M059J (cell line): ENCODE data around the gene TEX54. TPM values are rescaled to one million over a fixed set of nuclear protein-coding genes. Genes with fewer than 3 reads are reported as not detected.
"Not testable (repeated sequence)": the region's sequence is repeated elsewhere in the genome, so short reads cannot be mapped to it uniquely, and the experiment has no call there.

ENCODE experiments used
- DNase-seq: peaks from one replicate; pipeline ENCODE4 v3.0.0-alpha.2; 2012; ENCODE audit warnings: low read depth
- total RNA-seq: library from RNA; depleted of rRNA; stranded (reverse); fragments of >200 nt; shearing (Covaris generic); gene quantifications from 2 replicates; pipeline ENCODE4 v1.2.3, GENCODE V29; 2014

Gene TEX54
- total RNA-seq, 1 experiment from 2014 or later = not detected

DNA sequence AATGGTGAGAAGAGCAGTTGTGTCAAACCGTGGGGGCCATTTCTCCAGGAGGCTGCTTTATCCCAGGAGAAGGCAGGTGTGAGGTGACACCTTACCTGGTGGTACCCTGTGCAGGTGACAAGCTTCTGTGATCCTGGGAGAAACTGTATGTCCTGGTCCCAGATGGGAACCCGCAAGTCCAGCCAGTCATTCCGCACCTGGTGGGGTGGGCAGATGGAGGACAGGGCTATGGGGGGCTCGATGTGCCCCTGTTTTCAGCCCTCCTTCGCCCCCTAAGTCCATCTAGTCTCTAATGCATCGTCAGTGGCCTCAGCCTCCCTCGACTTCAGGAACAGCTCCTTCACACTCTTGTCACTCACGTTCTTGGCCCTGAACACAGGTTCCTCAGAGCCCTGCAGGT is 2.7 kb upstream of the TEX54 start:
- DNase-seq = no peak

GRCh38 chr11:62831520-62832335 is 913 bp downstream of the TEX54 start, which contains the start of gene STX5:
Gene STX5 (minus strand): TSS chr11:62832051. CDS start chr11:62831243, 808 bp downstream.
- peak; percentile 97 for DNase-seq

- DNase-seq = no peak
Measured at GRCh38 chr11:62830904-62831519, 1.6 kb downstream of the TEX54 start.

DNA sequence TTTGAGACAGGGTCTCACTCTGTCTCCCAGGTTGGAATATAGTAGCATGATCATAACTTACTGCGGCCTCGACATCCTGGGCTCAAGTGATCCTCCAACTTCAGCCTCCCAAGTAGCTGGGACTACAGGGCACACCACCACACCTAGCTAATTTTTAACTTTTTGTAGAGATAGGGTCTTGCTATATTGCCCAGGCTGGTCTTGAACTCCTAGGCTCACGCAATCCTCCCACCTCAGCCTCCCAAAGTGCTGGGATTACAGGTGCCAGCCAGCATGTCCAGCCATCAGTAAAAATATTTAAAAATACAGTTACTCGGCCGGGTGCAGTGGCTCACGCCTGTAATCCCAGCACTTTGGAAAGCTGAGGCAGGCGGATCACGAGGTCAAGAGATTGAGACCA is 4.5 kb downstream of the TEX54 start:
- DNase-seq = not testable (repeated sequence)

DNA sequence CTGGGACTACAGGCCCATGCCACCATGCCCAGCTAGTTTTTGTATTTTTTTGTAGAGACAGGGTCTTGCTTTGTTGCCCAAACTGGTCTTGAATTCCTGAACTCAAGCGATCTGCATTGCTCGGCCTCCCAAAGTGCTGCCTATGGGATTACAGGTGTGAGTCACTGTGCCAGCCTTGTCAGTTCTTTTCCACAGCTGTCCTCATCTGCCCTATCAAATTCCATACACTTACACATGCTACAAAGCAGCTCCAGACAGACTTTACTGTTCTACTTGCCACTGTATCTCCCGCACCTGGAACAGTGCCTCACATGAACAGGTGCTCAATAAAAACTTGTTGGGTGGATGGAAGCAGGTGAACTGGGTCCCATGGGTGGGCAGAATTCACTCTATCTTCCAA is 9.0 kb downstream of the TEX54 start:
- DNase-seq = no peak

- no peak for DNase-seq
Measured at GRCh38 chr11:62817129-62817528, 15.5 kb downstream of the TEX54 start.

DNA sequence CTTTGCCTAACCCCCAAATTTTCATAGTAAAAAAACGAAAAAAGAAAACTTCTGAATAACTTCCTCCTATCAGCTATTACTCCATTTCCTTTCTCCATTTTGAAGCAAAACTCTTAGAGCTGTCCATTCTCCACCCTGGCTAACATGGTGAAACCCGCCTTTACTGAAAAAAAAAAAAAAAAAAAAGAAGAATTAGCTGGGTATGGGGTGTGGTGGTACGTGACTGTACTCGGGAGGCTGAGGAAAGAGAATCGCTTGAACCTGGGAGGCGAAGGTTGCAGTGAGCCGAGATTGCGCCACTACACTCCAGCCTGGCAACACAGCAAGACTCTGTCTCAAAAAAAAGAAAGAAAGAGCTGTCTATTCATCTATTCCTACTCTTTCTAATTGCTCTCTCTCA is 16.1 kb downstream of the TEX54 start:
- no peak for DNase-seq

- DNase-seq = no peak
Measured at GRCh38 chr11:62811659-62812058, 21.0 kb downstream of the TEX54 start.

- no peak for DNase-seq
Measured at GRCh38 chr11:62810748-62811147, 21.9 kb downstream of the TEX54 start.

- peak; percentile 40 for DNase-seq
Measured at GRCh38 chr11:62806611-62807121, 26.0 kb downstream of the TEX54 start.

- DNase-seq = peak; percentile 61
Measured at GRCh38 chr11:62805961-62806441, 26.6 kb downstream of the TEX54 start.

DNA sequence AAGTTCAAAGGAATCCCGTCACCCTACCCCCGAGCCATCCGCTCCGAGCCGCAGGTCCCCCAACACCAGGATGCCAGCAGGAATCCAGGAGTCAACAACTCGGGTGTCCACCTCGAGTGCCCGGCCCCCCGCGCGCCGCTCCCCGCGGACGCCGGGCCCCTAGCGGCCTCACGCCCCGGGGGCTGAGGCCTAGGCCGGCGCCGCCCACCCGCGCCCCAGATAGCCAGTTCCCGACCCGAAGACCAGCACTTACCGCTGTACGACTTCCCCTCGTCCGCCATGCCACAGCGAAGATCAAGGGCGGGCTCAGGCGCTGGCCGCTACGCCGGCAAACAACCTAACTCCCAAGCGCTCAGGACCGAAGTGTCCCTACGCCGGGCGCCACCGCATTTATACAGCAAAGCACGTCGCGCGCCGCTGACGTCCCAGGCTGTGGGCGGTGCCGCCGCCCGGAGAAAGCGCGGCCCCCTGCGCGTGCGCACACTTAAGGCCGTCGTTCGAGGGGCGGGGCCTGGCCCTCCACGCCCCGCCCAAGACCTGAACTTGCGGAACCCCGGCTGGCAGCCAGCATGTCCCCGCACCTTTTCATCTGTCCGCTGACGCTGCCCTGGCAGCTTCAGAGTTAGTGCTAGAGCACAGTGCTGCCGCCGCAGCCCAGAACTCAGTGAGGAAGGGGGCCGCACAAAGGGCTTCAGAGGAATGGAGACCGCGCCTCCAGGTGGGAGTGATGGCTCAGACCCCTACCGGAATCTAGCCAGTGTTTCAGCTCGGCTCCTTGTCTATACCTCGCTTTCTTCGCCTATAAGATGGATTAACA is 27.4 kb downstream of the TEX54 start, which contains the start of gene NXF1:
Gene NXF1, minus strand, starts transcription at position 365 of the 817 bp plus-strand sequence. Its CDS starts 84 bp downstream, at position 281.
- peak; percentile 90 for DNase-seq

- peak; percentile 53 for DNase-seq
Measured at GRCh38 chr11:62804310-62805075, 28.1 kb downstream of the TEX54 start.

DNA sequence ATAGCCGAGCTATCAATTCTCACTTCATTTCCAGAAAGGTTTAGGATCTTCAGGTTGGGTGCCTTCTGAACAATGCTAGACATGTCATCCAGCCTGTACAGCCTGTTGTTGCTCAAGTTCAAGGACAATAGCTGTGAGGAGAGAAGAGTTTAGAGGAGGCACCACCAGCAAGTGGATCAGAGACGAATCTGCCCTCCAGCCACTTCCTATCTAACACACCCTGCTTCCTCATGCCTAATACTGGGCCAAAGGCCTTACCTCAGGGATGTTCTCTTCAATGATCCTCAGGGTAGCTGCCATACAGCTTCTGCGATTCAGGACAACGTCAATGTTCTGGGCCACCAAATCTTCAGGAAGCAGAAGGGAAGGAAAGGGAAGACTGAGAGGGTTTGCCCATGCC is 31.6 kb downstream of the TEX54 start:
- DNase-seq = no peak

DNA sequence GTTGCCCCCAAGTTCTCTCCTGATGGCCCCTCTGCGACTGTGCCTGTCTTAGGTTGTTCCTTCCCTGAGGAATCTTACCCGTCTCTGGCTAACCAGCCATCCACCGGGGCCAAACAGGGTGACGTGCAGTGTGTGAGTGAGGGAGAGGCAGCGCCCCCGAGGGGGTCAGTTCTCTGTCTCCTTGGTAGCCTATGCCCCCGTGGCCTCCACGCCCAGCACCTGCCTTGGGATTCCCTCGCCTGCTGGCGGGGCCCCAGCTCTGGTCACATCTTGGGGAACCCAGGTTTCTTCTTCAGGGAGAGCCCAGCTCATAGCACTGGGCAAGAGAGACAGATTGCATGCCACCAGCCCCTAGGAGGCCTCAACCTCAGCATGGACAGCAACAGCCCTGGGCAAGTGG is 33.2 kb downstream of the TEX54 start:
- DNase-seq = no peak

- no peak for DNase-seq
Measured at GRCh38 chr11:62796281-62796680, 36.4 kb downstream of the TEX54 start.

DNA sequence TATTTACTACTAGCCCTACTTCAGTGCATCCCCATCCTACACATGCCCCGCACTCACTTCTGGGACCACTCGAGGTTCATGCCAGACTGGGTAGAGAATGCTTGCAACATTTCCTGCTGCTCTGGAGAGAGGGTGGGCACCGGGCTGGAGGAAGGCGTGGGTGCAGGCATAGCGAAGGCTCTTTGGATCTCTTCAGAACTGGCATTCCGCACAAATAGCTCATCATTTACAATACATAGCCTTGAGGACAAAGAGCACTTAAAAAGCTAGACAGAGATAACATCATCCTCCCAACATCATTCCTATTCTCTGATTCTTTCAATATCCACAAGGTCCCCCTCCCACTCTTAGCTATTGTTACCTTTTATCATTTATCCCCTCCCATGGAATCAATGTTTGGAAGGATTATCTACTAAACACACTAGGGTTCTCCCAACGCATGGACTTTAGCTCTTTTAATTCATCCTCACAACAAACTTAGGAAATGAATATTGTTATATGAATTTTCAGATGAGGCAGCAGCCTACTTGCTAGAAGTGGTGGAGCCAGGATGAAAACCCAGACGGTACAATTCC is 38.4 kb downstream of the TEX54 start:
- DNase-seq = no peak

DNA sequence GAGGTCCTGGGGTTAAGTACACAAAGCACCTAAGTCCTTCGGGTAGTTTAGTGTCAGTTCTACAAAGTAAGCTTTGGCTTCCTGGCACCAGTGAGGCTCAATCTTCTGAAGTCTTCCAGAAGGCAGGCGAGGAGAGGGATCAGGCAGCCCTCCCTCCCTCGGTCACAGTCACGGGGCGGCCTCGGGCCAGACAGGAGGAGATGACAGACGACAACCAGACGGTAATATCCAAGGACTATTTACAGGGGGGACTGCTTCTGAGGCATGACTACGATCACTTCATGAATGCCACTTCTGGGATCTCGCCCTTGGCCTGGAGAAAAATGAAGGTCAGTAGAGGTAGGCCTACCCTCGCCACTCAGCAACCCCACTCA is 40.5 kb downstream of the TEX54 start:
- DNase-seq = peak; percentile 24

DNA sequence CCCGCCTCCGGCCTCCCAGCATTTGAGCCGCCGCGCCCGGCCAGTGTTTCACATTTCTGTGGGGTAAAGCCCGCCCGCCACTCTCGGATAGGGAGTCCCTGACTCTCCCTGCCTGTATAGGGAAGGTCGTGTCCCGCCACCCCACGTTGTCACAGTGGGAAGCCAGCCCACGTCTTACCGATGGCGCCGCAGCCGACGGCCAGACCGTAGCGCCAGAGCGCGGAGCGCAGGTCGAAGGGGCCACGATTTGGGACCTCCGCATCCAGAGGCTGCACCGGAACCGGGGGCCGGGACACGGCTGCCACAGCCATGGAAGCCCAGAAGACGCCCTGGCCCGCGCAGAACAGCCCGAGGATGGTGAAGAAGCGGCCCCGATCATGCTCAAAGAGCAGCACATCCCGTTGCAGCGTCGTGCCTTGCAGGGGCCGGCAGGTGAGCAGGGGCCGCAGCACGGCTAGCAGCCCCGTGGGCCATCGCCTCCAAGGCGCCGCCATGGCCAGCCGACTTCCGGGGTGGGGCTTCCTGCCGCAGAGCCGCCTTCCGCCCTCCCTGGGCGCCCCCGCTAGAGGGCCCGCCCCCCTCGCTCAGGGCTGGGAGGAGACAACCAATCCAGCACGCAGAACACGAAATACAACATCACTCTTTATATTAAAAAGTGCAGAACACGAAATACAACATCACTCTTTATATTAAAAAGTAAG is 41.0 kb downstream of the TEX54 start, which contains the start of gene TMEM223:
Gene TMEM223, minus strand, starts transcription at position 506 of the 701 bp plus-strand sequence. Its CDS starts 12 bp downstream, at position 494.
- peak; percentile 82 for DNase-seq

DNA sequence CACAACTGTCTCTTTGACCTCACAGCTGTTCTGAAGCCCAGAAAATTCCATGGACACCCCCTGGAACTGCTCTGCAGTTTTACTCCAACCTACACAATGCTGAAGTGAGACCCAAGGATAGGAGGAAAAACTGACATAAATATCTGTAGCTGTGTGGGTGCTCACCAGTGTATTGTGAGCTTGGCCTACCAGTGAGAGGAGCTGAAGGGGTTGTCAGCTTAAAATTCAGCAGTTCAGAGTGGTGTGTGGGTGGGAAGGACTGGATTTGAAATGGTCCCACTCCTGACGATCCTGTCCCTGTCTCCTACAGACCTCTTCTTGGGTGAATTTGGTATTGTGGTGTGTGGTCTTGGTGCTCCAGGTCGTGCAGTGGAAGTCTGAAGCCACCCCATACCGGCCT is 43.1 kb downstream of the TEX54 start:
- no peak for DNase-seq
